HCEC 1CT (cell line): ENCODE data around the gene ANKRD36C.
A peak's percentile ranks its signal among the peaks of the same experiment; 100 is the strongest.
"Not testable (repeated sequence)": the region's sequence is repeated elsewhere in the genome, so short reads cannot be mapped to it uniquely, and the experiment has no call there.

Experiments
- DNase-seq: peaks from one replicate; pipeline ENCODE4 v3.0.0-alpha.2; 2017

ANKRD36C gene

GRCh38 chr2:95991351-95992094 lies at the start of gene ANKRD36C:
Gene ANKRD36C (minus strand): TSS chr2:95991824. CDS start chr2:95991708, 116 bp downstream.
- DNase-seq = peak; percentile 12

- DNase-seq = not testable (repeated sequence)
These were observed 43.9 kb upstream of the ANKRD36C start for GRCh38 chr2:96035554-96035953.

- not testable (repeated sequence) for DNase-seq
These were observed 43.2 kb upstream of the ANKRD36C start, which contains the start of gene GPAT2 for GRCh38 chr2:96034792-96035191. Gene GPAT2 (minus strand): TSS chr2:96034916. CDS start chr2:96032359, 2,557 bp downstream.

DNA sequence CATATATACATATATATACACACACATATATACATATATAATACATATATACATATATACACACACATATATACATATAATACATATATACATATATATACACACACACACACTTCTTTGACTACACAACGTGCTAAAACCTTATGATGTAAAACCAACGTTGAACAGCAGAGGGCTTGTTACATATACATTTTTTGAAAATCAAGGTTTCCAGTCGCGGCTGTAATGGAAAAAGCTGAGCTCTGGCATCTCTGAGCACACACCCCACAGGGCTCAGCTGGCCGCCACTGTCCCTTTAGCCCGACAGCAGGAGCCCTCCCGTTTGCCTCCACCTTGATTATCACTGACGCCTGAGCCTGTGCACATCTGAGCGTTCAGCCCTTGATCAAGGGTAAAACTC lies 42.4 kb upstream of the ANKRD36C start:
- not testable (repeated sequence) for DNase-seq

DNA sequence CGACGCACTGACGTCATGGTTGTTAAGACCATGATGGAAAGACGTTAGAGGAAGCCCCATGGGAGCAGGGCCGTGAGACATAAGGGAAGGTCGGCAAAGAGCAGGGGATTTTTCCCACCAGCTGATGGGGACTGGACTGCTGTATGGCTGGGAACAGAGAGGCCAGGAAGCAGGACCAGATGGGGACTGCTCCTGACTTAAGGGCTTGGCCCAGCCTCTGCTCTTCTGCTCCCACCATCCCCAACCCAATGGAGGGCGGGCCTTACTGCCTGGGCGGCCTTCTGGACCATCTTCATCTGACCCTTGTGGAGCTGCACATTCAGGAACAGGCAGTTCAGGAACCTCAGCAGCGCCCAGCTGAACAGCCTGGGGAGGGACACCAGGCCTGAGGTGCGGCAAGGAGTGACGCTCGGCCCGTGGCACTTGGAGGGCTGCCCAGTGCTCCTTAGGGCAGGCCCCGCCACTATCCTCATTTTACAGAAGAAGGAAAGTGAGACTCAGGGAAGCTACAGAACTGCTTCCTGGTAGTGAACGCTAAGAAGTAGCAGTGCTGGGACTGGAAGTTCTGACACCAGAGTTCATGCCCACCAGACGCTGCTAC lies 36.2 kb upstream of the ANKRD36C start:
- not testable (repeated sequence) for DNase-seq

DNA sequence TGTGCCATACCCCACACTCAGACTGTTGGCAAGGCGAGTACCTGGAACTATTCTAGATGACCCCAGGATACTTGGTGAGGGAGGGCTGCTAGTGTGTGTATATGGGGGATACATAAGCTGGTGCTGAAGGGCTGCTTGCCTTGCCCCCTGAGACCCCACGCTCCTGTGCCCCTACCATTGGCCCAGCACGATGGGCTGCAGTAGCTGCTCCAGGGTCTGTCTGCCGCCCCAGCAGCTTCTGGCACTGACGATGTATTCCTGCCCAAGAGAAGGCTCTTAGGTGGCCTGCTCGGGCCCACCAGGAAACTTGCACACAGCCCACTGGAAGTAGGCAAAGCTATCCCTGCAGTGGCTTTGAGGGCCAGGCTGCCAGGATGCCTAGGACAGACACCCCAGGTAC lies 34.1 kb upstream of the ANKRD36C start:
- DNase-seq = not testable (repeated sequence)

GRCh38 chr2:96025194-96025492 lies 33.5 kb upstream of the ANKRD36C start:
- no peak for DNase-seq

GRCh38 chr2:96024336-96025193 lies 32.9 kb upstream of the ANKRD36C start:
- DNase-seq = no peak

- not testable (repeated sequence) for DNase-seq
These were observed 32.1 kb upstream of the ANKRD36C start for GRCh38 chr2:96023701-96024100.

DNA sequence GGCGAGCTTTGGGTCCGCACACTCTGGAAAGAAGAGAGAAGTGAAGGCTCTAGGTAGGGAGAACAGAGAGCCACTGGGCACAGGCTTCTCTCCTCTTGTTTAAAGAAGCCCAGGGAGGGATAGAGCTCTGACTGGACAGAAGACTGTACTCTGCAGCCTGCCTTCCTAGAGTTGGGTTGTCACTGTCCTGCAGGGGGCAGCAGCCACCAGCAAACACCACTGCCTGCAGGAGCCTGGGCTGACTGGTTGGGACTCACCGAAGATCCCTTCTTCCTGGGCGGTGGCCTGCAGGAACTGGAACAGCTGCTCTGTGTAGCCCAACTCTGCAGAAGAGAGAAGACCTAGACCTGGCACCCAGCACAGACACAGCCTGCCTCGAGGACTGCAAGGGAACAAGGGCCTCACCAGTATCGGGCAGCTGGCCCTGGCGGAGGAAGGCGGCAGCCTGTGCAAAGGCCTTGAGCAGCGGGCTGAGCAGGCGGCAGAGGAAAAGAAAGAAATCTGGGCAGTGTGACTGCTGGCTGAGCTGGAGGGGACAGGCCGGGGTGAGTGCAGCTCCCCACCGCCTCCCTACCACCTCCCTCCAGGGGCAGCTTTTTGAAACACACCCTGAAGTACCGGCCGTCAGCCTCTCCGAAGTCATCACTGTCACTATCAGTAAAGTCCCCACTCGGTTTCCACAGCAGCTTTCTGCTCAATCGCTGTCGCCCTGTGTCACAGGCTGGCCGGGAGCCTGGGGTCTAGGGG lies 31.2 kb upstream of the ANKRD36C start:
- DNase-seq = peak; percentile 73

- not testable (repeated sequence) for DNase-seq
These were observed 30.5 kb upstream of the ANKRD36C start for GRCh38 chr2:96022126-96022525.

DNA sequence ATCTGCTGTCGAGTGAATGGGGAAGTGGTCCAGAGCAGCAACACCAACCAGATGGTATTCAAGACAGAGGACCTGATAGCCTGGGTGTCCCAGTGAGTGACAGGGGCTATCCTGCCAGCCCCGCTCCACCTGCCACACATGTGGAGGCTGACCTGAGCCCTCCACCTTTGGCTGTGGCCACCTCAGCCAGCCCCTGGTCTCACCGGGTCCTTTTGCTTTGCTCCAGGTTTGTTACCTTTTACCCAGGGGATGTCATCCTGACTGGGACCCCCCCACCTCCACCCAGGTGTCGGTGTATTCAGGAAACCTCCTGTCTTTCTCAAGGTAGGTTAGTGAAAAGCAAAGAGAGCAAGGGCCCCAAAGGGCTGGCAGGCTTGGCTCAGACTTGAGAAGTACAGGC lies 29.5 kb upstream of the ANKRD36C start:
- DNase-seq = not testable (repeated sequence)

DNA sequence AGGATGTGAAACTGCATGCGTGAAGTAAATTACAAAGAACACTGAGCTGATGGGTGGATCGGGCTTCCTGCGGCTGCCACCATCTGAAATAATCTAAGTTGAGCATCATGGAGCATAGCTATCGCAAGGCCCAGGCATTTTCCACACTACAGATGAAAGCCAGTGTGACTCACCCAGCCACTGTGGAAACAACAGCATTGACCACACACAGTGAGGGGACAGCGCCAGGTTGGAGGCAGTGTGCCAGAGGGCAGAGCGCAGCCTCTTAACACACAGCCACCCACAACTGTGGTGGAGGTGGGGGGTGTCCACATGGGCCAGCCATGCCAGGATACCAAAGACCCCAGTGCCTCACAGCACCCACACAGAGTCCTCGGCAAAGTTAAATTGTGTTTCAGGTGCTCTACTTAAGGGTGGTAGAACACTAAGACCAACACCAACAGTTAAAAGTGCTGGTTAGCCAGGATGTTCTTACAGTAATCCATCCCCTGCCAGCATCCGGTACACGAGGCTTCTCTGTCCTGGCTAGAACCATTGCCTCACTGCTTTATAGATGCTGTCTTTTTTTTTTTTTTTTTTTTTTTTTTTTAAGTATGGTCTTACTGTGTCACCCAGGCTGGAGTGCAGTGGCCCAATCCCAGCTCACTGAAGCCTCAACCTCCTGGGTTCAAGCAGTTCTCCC lies 28.4 kb upstream of the ANKRD36C start:
- DNase-seq = not testable (repeated sequence)

DNA sequence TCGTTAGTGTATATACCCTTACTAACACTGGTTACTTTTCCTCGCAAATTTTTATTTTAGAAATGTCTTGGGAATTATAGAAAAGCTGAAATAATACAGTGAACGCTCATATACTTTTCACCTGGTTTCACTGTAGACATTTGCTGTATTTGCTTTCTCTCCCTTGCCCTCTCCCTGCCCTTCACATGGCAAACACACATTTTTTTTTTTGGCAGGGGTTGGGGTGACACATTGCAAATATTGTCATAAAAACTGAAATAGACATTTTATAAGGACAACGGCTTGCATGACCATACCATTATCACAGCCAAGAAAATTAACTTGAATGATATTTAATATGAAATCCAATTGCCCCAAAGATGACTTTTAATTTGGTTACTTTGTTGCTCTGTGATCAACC lies 24.7 kb upstream of the ANKRD36C start:
- not testable (repeated sequence) for DNase-seq

GRCh38 chr2:96012792-96013264 lies 21.2 kb upstream of the ANKRD36C start:
- not testable (repeated sequence) for DNase-seq

DNA sequence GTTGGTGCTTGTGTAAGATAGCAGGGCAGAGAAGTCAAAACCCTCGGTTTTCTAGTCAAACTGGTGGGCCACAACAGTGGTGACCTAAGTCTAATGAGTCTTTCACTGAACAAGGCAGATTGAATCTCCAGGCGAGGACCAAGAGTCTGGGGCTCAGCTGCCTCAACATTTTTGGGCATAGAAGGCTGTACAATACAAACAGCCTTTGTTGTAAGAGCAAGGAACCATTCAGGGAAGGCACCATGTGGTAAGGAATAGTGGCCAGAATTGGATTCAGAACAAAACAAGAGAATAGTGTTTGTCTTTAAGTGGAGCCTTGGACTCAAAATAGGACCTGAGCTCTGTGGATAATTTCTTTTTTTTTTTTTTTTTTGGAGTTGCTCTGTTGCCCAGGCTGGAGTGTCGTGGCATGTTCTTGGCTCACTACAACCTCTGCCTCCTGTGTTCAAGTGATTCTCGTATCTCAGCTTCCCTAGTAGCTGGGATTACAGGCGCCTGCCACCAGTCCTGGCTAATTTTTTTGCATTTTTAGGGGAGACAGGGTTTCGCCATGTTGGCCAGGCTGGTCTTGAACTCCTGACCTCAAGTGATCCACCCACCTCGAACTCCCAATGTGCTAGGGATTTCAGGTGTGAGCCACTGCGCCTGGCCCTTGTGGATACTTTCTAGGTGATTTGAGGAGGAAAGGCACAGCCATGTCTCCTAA lies 20.6 kb upstream of the ANKRD36C start:
- DNase-seq = not testable (repeated sequence)

GRCh38 chr2:96011129-96011455 lies 19.5 kb upstream of the ANKRD36C start:
- peak; percentile 34 for DNase-seq

- peak; percentile 64 for DNase-seq
These were observed 18.9 kb upstream of the ANKRD36C start for GRCh38 chr2:96010320-96011128.

DNA sequence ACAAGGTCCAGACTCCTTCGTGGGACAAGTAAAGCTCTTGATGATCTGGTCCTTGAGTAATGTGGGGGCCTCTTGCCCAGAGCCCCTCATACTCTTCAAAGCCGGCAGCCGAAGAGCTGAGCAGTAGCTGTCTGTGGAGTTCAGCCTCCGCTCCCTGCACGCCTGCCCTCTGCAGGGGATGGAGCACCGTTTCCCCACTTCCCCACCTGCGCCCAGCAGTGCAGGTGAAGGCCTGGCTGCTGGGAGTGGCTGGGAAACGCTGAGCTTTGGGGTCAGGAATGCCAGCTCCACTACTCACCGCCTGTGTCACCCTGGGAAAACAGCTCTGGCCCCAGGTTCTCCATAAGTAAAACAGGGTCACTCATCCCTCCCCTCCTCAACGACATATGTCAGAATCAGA lies 18.2 kb upstream of the ANKRD36C start:
- not testable (repeated sequence) for DNase-seq

DNA sequence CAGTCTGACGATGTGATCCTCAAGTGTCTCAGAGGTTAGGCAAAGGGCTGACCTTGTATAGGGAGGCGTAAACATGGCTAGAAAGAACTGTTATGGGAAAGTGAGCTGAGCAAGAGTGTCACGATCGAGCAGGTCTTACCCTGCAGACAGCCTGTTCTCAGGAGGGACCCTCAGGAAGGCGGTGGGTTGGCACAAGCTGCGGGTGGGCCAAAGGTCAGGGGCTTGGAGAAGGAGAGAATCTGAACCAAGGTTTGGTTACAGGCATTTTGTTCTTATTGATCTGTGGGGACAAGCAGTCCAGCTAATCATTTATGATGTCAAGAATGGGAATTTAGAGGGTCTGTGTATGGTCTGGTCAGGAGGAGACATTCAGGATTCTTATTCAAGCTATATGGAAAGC lies 16.4 kb upstream of the ANKRD36C start:
- DNase-seq = not testable (repeated sequence)

GRCh38 chr2:96006248-96006647 lies 14.6 kb upstream of the ANKRD36C start:
- not testable (repeated sequence) for DNase-seq
